ENCODE data around the gene RBM34. TPM values are rescaled to one million over a fixed set of nuclear protein-coding genes. Genes with fewer than 3 reads are reported as not detected.
"Not testable (repeated sequence)": the region's sequence is repeated elsewhere in the genome, so short reads cannot be mapped to it uniquely, and the experiment has no call there.

Gene RBM34
- total RNA-seq, 1 donor from 2014 or later = 130 TPM

GRCh38 chr1:235102993-235103411 is 58.0 kb downstream of the RBM34 start:
- TF ChIP-seq CTCF (IDR thresholded peaks at IDR 0.05; ENCODE audit: insufficient read depth, low read length, poor library complexity, severe bottlenecking) = no peak
- no peaks in the 10 kb centered on the region for H3K36me3 ChIP-seq (ENCODE audit: control insufficient read depth, insufficient read depth, low read length)
- H3K27me3 ChIP-seq (ENCODE audit: control insufficient read depth, insufficient read depth, low read length) = no peaks in the 10 kb centered on the region
- no peak overlapping the region for H3K4me3 ChIP-seq (ENCODE audit: low read depth, low read length)
- DNase-seq (ENCODE audit: low read depth) = no peak

- no peaks in the 10 kb centered on the region for H3K36me3 ChIP-seq (ENCODE audit: control insufficient read depth, insufficient read depth, low read length)
- no peak overlapping the region for H3K4me3 ChIP-seq (ENCODE audit: low read depth, low read length)
- DNase-seq (ENCODE audit: low read depth) = no peak
- H3K27me3 ChIP-seq (ENCODE audit: control insufficient read depth, insufficient read depth, low read length) = no peaks in the 10 kb centered on the region
- TF ChIP-seq CTCF (IDR thresholded peaks at IDR 0.05; ENCODE audit: insufficient read depth, low read length, poor library complexity, severe bottlenecking) = no peak
Observed at GRCh38 chr1:235102259-235102582, 58.8 kb downstream of the RBM34 start.

- no peak for TF ChIP-seq CTCF (IDR thresholded peaks at IDR 0.05; ENCODE audit: insufficient read depth, low read length, poor library complexity, severe bottlenecking)
- Histone ChIP-seq H3K36me3 (ENCODE audit: control insufficient read depth, insufficient read depth, low read length) (no peaks in the 10 kb centered on the region), H3K27me3 (ENCODE audit: control insufficient read depth, insufficient read depth, low read length) (no peaks in the 10 kb centered on the region), H3K4me3 (ENCODE audit: low read depth, low read length) (no peak overlapping the region)
- DNase-seq (ENCODE audit: low read depth) = no peak
Observed at GRCh38 chr1:235101558-235102258, 59.3 kb downstream of the RBM34 start.

GRCh38 chr1:235100194-235100772 is 60.8 kb downstream of the RBM34 start:
- Histone ChIP-seq H3K27me3 (ENCODE audit: control insufficient read depth, insufficient read depth, low read length) (no peaks in the 10 kb centered on the region), H3K4me3 (ENCODE audit: low read depth, low read length) (no peak overlapping the region), H3K36me3 (ENCODE audit: control insufficient read depth, insufficient read depth, low read length) (no peaks in the 10 kb centered on the region)
- TF ChIP-seq CTCF (IDR thresholded peaks at IDR 0.05; ENCODE audit: insufficient read depth, low read length, poor library complexity, severe bottlenecking) = no peak
- no peak for DNase-seq (ENCODE audit: low read depth)

GRCh38 chr1:235098991-235099390 is 62.1 kb downstream of the RBM34 start:
- TF ChIP-seq CTCF (IDR thresholded peaks at IDR 0.05; ENCODE audit: insufficient read depth, low read length, poor library complexity, severe bottlenecking) = no peak
- no peaks in the 10 kb centered on the region for H3K27me3 ChIP-seq (ENCODE audit: control insufficient read depth, insufficient read depth, low read length)
- DNase-seq (ENCODE audit: low read depth) = no peak
- no peak overlapping the region for H3K4me3 ChIP-seq (ENCODE audit: low read depth, low read length)
- H3K36me3 ChIP-seq (ENCODE audit: control insufficient read depth, insufficient read depth, low read length) = no peaks in the 10 kb centered on the region

- Histone ChIP-seq H3K36me3 (ENCODE audit: control insufficient read depth, insufficient read depth, low read length) (no peaks in the 10 kb centered on the region), H3K4me3 (ENCODE audit: low read depth, low read length) (no peak overlapping the region), H3K27me3 (ENCODE audit: control insufficient read depth, insufficient read depth, low read length) (no peaks in the 10 kb centered on the region)
- no peak for DNase-seq (ENCODE audit: low read depth)
- TF ChIP-seq CTCF (IDR thresholded peaks at IDR 0.05; ENCODE audit: insufficient read depth, low read length, poor library complexity, severe bottlenecking) = no peak
Observed at GRCh38 chr1:235098547-235098946, 62.5 kb downstream of the RBM34 start.

- not testable (repeated sequence) for DNase-seq (ENCODE audit: low read depth); H3K36me3 ChIP-seq (ENCODE audit: control insufficient read depth, insufficient read depth, low read length)
Observed at GRCh38 chr1:235097501-235097900, 63.5 kb downstream of the RBM34 start.

More at GRCh38 chr1:235097501-235097900, 63.5 kb downstream of the RBM34 start:
- not testable (repeated sequence) for H3K27me3 ChIP-seq (ENCODE audit: control insufficient read depth, insufficient read depth, low read length); H3K4me3 ChIP-seq (ENCODE audit: low read depth, low read length)
